Measurements from ENCODE around the gene TP63.

TP63 gene

GRCh38 chr3:189680723-189681122 is 49.5 kb downstream of the TP63 start:
- in situ Hi-C loops (cut with MboI; ENCODE audit: low sequenced_read_pairs) = no loop called here

GRCh38 chr3:189683546-189684255 is 52.5 kb downstream of the TP63 start:
- in situ Hi-C loops (cut with MboI; ENCODE audit: low sequenced_read_pairs) = no loop called here

GRCh38 chr3:189684317-189684716 is 53.1 kb downstream of the TP63 start:
- in situ Hi-C loops (cut with MboI; ENCODE audit: low sequenced_read_pairs) = no loop called here

GRCh38 chr3:189685291-189685690 is 54.1 kb downstream of the TP63 start:
- in situ Hi-C loops (cut with MboI; ENCODE audit: low sequenced_read_pairs) = no loop called here

- in situ Hi-C loops (cut with MboI; ENCODE audit: low sequenced_read_pairs) = no loop called here
These were observed 54.7 kb downstream of the TP63 start for GRCh38 chr3:189685860-189686259.

GRCh38 chr3:189687475-189687874 is 56.3 kb downstream of the TP63 start:
- in situ Hi-C loops (cut with MboI; ENCODE audit: low sequenced_read_pairs) = no loop called here

- in situ Hi-C loops (cut with MboI; ENCODE audit: low sequenced_read_pairs) = no loop called here
These were observed 57.1 kb downstream of the TP63 start for GRCh38 chr3:189688262-189688661.

- in situ Hi-C loops (cut with MboI; ENCODE audit: low sequenced_read_pairs) = no loop called here
These were observed 58.4 kb downstream of the TP63 start for GRCh38 chr3:189689625-189690024.

GRCh38 chr3:189690237-189690636 is 59.0 kb downstream of the TP63 start:
- in situ Hi-C loops (cut with MboI; ENCODE audit: low sequenced_read_pairs) = no loop called here

- in situ Hi-C loops (cut with MboI; ENCODE audit: low sequenced_read_pairs) = no loop called here
These were observed 59.5 kb downstream of the TP63 start for GRCh38 chr3:189690672-189691071.

GRCh38 chr3:189695400-189695799 is 64.2 kb downstream of the TP63 start:
- in situ Hi-C loops (cut with MboI; ENCODE audit: low sequenced_read_pairs) = no loop called here

GRCh38 chr3:189698811-189699210 is 67.6 kb downstream of the TP63 start:
- in situ Hi-C loops (cut with MboI; ENCODE audit: low sequenced_read_pairs) = no loop called here

GRCh38 chr3:189699885-189700284 is 68.7 kb downstream of the TP63 start:
- in situ Hi-C loops (cut with MboI; ENCODE audit: low sequenced_read_pairs) = no loop called here

GRCh38 chr3:189702066-189702646 is 71.0 kb downstream of the TP63 start:
- in situ Hi-C loops (cut with MboI; ENCODE audit: low sequenced_read_pairs) = no loop called here

- in situ Hi-C loops (cut with MboI; ENCODE audit: low sequenced_read_pairs) = no loop called here
These were observed 72.7 kb downstream of the TP63 start for GRCh38 chr3:189703865-189704264.

- in situ Hi-C loops (cut with MboI; ENCODE audit: low sequenced_read_pairs) = no loop called here
These were observed 77.2 kb downstream of the TP63 start for GRCh38 chr3:189708375-189708774.

- in situ Hi-C loops (cut with MboI; ENCODE audit: low sequenced_read_pairs) = no loop called here
These were observed 79.6 kb downstream of the TP63 start for GRCh38 chr3:189710620-189711402.

GRCh38 chr3:189712906-189713483 is 81.8 kb downstream of the TP63 start:
- in situ Hi-C loops (cut with MboI; ENCODE audit: low sequenced_read_pairs) = no loop called here

GRCh38 chr3:189714991-189715961 is 84.1 kb downstream of the TP63 start:
- in situ Hi-C loops (cut with MboI; ENCODE audit: low sequenced_read_pairs) = no loop called here

- in situ Hi-C loops (cut with MboI; ENCODE audit: low sequenced_read_pairs) = no loop called here
These were observed 87.0 kb downstream of the TP63 start for GRCh38 chr3:189718215-189718614.

Data from HL-60/S4 treated with retinoic acid at 250 ng/mL for 4 days and 3 days (cell line).